Common myeloid progenitor, CD34-positive (primary cell): Measurements from ENCODE around the gene ARSK.

Source experiments
- CTCF ChIA-PET: fragments of 350-600 bp; sonication (Branson Sonifier 250); formaldehyde crosslinking; loops from one replicate; lab custom pipeline; 2021; ENCODE audit warnings: antibody characterized with exemption; lab: Charles Lee
- POLR2A ChIA-PET: fragments of 350-600 bp; sonication (Branson Sonifier 250); formaldehyde crosslinking; loops from one replicate; lab custom pipeline; 2021; ENCODE audit warnings: antibody characterized with exemption; lab: Charles Lee
- DNase-seq, 3 donors: peaks; one replicate each; pipeline versions ENCODE4 v3.0.0 to v3.0.0-alpha.2; 2013
- H3K27ac ChIP-seq, 2 experiments: 1 replicate in 1 of 2; 2 replicates in 1 of 2; pipeline ENCODE4 v1.7.0; 2013; ENCODE audit warnings: inconsistent platforms in 2 of 2, low read length in 2 of 2, mild to moderate bottlenecking in 2 of 2, low read depth in 1 of 2, moderate library complexity in 1 of 2; ENCODE audit not compliant: severe bottlenecking in 2 of 2, insufficient read depth in 1 of 2, poor library complexity in 1 of 2
- H3K27me3 ChIP-seq, 5 experiments: replicated peaks in 2 of 5; 1 replicate in 3 of 5; 2 replicates in 2 of 5; pipeline versions ENCODE4 v1.6.1 to v1.7.0; 2013; ENCODE audit warnings: low read length in 4 of 5, mild to moderate bottlenecking in 2 of 5, moderate library complexity in 2 of 5, inconsistent platforms in 1 of 5; ENCODE audit not compliant: insufficient read depth in 5 of 5, control insufficient read depth in 4 of 5
- H3K36me3 ChIP-seq, 4 experiments: 1 replicate in 2 of 4; 2 replicates in 2 of 4; pipeline versions ENCODE4 v1.6.1 to v1.7.0; 2013; ENCODE audit warnings: low read length in 3 of 4, control low read depth in 1 of 4, mild to moderate bottlenecking in 1 of 4; ENCODE audit not compliant: control insufficient read depth in 4 of 4, insufficient read depth in 4 of 4
- H3K4me1 ChIP-seq, 4 experiments: 1 replicate in 3 of 4; 2 replicates in 1 of 4; pipeline versions ENCODE4 v1.6.1 to v1.7.1; 2013; ENCODE audit warnings: low read length in 3 of 4, mild to moderate bottlenecking in 3 of 4, control low read depth in 1 of 4, inconsistent platforms in 1 of 4, moderate library complexity in 1 of 4; ENCODE audit not compliant: control insufficient read depth in 4 of 4, insufficient read depth in 4 of 4; ENCODE audit errors: control extremely low read depth in 1 of 4
- H3K4me3 ChIP-seq, 7 experiments: 1 replicate in 4 of 7; 2 replicates in 3 of 7; pipeline versions ENCODE4 v1.5.1 to v1.7.0; 2013; ENCODE audit warnings: mild to moderate bottlenecking in 7 of 7, low read length in 6 of 7, moderate library complexity in 6 of 7, inconsistent platforms in 2 of 7, low read depth in 2 of 7, control low read depth in 1 of 7; ENCODE audit not compliant: insufficient read depth in 4 of 7, control insufficient read depth in 1 of 7; ENCODE audit errors: extremely low read depth in 1 of 7
- H3K9me3 ChIP-seq, 5 experiments: 1 replicate in 4 of 5; 2 replicates in 1 of 5; pipeline versions ENCODE4 v1.6.1 to v1.7.1; 2013; ENCODE audit warnings: low read length in 4 of 5, mild to moderate bottlenecking in 2 of 5, inconsistent platforms in 1 of 5, low read depth in 1 of 5, moderate library complexity in 1 of 5; ENCODE audit not compliant: control insufficient read depth in 4 of 5, insufficient read depth in 2 of 5; ENCODE audit errors: control extremely low read depth in 1 of 5
- WGBS: methylation state at CpG from one replicate; pipeline ENCODE4 v1.1.5; 2013; ENCODE audit not compliant: insufficient coverage; 5-methylcytosine and 5-hydroxymethylcytosine counted together

ARSK gene

GRCh38 chr5:95624368-95624767 is 69.5 kb downstream of the ARSK start:
- WGBS = no CpG with 5 or more reads among the region's 2 CpGs
- Histone ChIP-seq H3K4me3 (no peak overlapping the region), H3K4me1 (peaks cover 11 to 37% (median 36%) of the 10 kb centered on the region in 4 experiments), H3K27ac (no peak overlapping the region), H3K9me3 (no peaks in the 10 kb centered on the region), H3K27me3 (peaks cover 0 to 2% (median 0%) of the 10 kb centered on the region in 5 experiments), H3K36me3 (no peaks in the 10 kb centered on the region)
- DNase-seq = no peak
- ChIA-PET POLR2A (no interaction called here), CTCF (interaction anchor here (1.0 kb wide), 1 partner anchor 17 kb away, joined by 3 read pairs; no protein-coding TSS in a partner anchor)

GRCh38 chr5:95626701-95627100 is 71.8 kb downstream of the ARSK start:
- no peaks in the 10 kb centered on the region for H3K9me3 ChIP-seq
- no peak for DNase-seq
- no peak overlapping the region for H3K27ac ChIP-seq
- ChIA-PET POLR2A (no interaction called here), CTCF (interaction anchor here (1.2 kb wide), 1 partner anchor 17 kb away, joined by 3 read pairs; no protein-coding TSS in a partner anchor)
- peaks cover 9 to 16% (median 15%) of the 10 kb centered on the region in 4 experiments for H3K4me1 ChIP-seq
- no CpG with 5 or more reads among the region's 1 CpG for WGBS
- no peak overlapping the region for H3K4me3 ChIP-seq
- H3K27me3 ChIP-seq = no peaks in the 10 kb centered on the region
- no peaks in the 10 kb centered on the region for H3K36me3 ChIP-seq

DNA sequence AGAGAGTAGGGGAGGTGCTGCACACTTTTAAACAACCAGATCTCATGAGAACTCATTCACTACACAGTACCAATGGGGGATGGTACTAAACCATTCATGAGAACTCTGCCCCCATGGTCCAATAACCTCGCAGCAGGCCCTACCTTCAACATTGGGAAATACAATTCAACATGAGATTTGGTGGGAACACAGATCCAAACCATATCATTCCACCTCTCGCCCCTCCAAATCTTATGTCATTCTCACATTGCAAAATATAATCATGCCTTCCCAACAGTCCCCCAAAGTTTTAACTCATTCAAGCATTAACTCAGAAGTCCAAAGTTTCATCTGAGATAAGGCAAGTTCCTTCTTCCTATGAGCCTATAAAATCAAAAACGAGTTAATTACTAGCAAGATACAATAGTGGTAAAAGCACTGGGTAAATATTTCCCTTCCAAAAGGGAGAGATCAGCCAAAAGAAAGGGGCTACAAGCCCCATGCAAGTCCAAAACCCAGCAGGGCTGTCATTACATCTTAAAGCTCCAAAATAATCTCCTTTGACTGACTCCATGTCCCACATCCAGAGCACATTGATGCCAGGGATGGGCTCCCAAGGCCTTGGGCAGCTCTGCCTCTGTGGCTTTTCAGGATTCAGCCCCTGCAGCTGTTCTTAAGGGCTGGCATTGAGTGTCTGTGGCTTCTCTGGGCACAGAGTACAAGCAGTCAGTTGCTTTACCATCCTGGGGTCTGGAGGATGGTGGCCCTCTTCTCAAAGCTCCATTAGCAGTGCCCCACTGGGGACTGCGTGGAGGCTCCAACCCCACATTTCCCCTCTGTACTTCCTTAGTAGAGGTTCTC is 73.3 kb downstream of the ARSK start:
- Histone ChIP-seq H3K36me3 (no peaks in the 10 kb centered on the region), H3K9me3 (peaks cover 0 to 3% (median 0%) of the 10 kb centered on the region in 5 experiments), H3K27me3 (no peaks in the 10 kb centered on the region), H3K4me3 (no peak overlapping the region), H3K27ac (no peak overlapping the region), H3K4me1 (peaks cover 0 to 5% (median under 1%) of the 10 kb centered on the region in 4 experiments)
- 81% methylated on average over 3 of the region's 4 CpGs for WGBS
- POLR2A ChIA-PET = no interaction called here
- CTCF ChIA-PET = interaction anchor here (1.0 to 1.4 kb wide), 3 partner anchors 14 to 18 kb away, joined by 3 to 5 read pairs (median 3); partner anchors contain the start of gene RFESD
- no peak for DNase-seq

GRCh38 chr5:95628933-95629332 is 74.0 kb downstream of the ARSK start:
- Histone ChIP-seq H3K9me3 (peaks cover 0 to 3% (median 0%) of the 10 kb centered on the region in 5 experiments), H3K4me1 (peaks cover 0 to 4% (median 0%) of the 10 kb centered on the region in 4 experiments), H3K27ac (no peak overlapping the region), H3K27me3 (no peaks in the 10 kb centered on the region), H3K36me3 (no peaks in the 10 kb centered on the region), H3K4me3 (no peak overlapping the region)
- WGBS = 100% methylated on average over 1 of the region's 1 CpG
- ChIA-PET CTCF (interaction anchor here (0.6 to 1.4 kb wide), 3 partner anchors 13 to 153 kb away, joined by 3 to 5 read pairs (median 3); partner anchors contain the start of gene RFESD), POLR2A (no interaction called here)
- no peak for DNase-seq

DNA sequence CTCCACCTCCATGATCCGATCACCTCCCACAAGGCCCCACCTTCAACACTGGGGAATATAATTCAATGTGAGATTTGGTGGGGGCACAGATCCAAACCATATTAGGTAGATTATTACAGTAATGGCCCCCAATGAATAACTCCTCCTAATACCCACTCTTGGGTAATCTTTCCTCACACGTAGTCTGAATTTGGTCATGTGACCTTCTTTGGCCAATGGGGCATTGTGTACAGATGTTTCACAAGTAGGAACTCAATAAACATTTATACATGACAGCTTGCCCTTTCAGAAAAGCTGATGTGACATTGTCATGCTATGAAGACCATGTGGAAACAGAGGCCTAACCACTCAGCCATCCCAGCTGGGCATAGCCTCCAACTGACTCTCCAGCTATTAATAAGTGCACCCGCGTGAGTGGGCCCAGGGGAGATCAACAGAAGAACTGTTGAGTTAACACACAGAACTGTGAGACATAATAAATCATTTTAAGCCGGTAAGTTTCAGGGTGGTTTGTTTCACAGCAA is 75.6 kb downstream of the ARSK start:
- CTCF ChIA-PET = interaction anchor here (1.0 to 2.2 kb wide), 4 partner anchors 13 to 74 kb away, joined by 3 to 5 read pairs (median 4); partner anchors contain the start of gene RFESD
- no peak for DNase-seq
- peaks cover 0 to 4% (median 0%) of the 10 kb centered on the region in 4 experiments for H3K4me1 ChIP-seq
- no peak overlapping the region for H3K4me3 ChIP-seq
- POLR2A ChIA-PET = no interaction called here
- 89% methylated on average over 2 of the region's 5 CpGs for WGBS
- H3K36me3 ChIP-seq = no peaks in the 10 kb centered on the region
- no peak overlapping the region for H3K27ac ChIP-seq
- H3K9me3 ChIP-seq = peaks cover 0 to 3% (median 0%) of the 10 kb centered on the region in 5 experiments
- H3K27me3 ChIP-seq = no peaks in the 10 kb centered on the region

DNA sequence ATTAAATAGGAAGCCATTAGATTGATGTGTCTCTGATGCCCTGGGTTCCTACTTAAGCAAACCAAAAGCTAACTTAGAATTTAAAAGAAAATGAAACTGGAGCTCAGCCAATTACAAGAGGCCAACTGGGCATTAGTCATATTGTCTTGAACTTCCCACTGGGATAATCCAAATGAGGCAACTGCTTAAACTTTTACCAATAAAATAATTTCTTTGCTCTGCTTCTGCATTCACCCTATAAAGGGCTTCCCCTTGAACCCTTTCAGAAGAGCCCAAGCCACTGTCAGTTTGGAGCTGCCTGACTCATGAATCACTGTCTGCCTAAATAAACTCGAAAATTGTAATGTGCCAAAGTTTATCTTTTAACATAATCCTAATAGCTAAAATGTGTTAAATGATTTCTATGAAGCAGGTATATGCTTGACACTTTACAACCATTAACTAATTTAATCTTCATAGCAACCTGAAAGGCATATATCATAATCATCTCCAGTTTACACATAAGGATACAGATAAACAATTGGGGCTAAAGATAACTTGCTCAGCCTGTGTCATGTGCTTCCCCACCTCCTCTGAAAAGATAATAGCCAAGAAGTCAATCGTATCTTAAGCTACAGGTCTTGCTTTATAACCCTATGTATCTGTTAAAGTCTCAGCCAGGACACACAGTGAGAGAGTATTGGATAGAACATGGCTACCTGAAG is 76.5 kb downstream of the ARSK start:
- no peak for DNase-seq
- Histone ChIP-seq H3K27ac (no peak overlapping the region), H3K9me3 (peaks cover 0 to 3% (median 0%) of the 10 kb centered on the region in 5 experiments), H3K27me3 (no peaks in the 10 kb centered on the region), H3K36me3 (no peaks in the 10 kb centered on the region), H3K4me3 (no peak overlapping the region), H3K4me1 (peaks cover 0 to 4% (median 0%) of the 10 kb centered on the region in 4 experiments)
- POLR2A ChIA-PET = no interaction called here
- CTCF ChIA-PET = interaction anchor here (1.0 to 2.2 kb wide), 5 partner anchors 9 to 75 kb away, joined by 3 to 14 read pairs (median 5); partner anchors contain the start of gene RFESD
- no CpG with 5 or more reads among the region's 2 CpGs for WGBS
